Progenitor cell of endocrine pancreas (in vitro differentiated cells): ENCODE measurements around the gene FAM241A. TPM values are rescaled to one million over a fixed set of nuclear protein-coding genes. Genes with fewer than 3 reads are reported as not detected.

Source experiments
- DNase-seq: peaks from one replicate; pipeline ENCODE4 v3.0.0; 2021; ENCODE audit warnings: low spot score; ENCODE audit not compliant: unreplicated experiment
- H3K27ac Mint-ChIP-seq: 2 replicates; pipeline ENCODE4 v1.8.0; 2021; ENCODE audit warnings: mild to moderate bottlenecking, moderate library complexity, mixed read lengths
- H3K27me3 Mint-ChIP-seq: 2 replicates; pipeline ENCODE4 v1.8.0; 2021; ENCODE audit warnings: mixed read lengths
- H3K36me3 Mint-ChIP-seq: 2 replicates; pipeline ENCODE4 v1.8.0; 2022; ENCODE audit warnings: mixed read lengths; ENCODE audit not compliant: insufficient read depth
- H3K4me1 Mint-ChIP-seq: 2 replicates; pipeline ENCODE4 v1.8.0; 2021; ENCODE audit warnings: low read depth, mixed read lengths
- H3K4me3 Mint-ChIP-seq: 2 replicates; pipeline ENCODE4 v1.8.0; 2021; ENCODE audit warnings: low read depth, mild to moderate bottlenecking, moderate library complexity, mixed read lengths
- H3K9me3 Mint-ChIP-seq: 2 replicates; pipeline ENCODE4 v1.8.0; 2021; ENCODE audit warnings: low read depth, mixed read lengths
- total RNA-seq: library from RNA; stranded (reverse); gene quantifications from 2 replicates; pipeline ENCODE4 v1.2.1, GENCODE V29; 2021
- TF ChIP-seq, protein P1 (sequence below): fragments of 200-600 bp; sonication (generic); IDR thresholded peaks from one replicate; pipeline ENCODE4 v1.5.0; 2021; ENCODE audit warnings: antibody characterized with exemption, mild to moderate bottlenecking; ENCODE audit not compliant: unreplicated experiment

Gene FAM241A
- total RNA-seq, 1 donor from 2014 or later = 0.22 TPM

DNA sequence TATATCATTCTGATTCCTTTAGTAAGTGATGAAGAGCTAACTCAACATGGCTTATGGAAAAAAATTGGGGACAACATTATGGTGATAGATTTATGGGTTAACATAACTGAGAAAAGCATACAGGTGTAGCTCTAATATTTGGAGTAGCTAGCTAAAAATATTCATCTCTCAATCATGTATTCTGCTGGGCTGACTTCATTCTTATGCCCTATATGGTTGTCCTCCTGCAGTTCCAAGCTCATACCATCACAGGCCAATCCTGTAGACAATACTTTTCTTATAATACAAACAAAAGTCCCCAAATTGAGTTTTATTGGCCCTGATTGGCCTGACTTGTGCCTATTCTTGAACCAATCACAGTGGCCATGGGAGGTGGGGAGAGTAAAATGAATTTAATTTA lies 6.7 kb upstream of the FAM241A start:
- TF ChIP-seq, protein P1, sequence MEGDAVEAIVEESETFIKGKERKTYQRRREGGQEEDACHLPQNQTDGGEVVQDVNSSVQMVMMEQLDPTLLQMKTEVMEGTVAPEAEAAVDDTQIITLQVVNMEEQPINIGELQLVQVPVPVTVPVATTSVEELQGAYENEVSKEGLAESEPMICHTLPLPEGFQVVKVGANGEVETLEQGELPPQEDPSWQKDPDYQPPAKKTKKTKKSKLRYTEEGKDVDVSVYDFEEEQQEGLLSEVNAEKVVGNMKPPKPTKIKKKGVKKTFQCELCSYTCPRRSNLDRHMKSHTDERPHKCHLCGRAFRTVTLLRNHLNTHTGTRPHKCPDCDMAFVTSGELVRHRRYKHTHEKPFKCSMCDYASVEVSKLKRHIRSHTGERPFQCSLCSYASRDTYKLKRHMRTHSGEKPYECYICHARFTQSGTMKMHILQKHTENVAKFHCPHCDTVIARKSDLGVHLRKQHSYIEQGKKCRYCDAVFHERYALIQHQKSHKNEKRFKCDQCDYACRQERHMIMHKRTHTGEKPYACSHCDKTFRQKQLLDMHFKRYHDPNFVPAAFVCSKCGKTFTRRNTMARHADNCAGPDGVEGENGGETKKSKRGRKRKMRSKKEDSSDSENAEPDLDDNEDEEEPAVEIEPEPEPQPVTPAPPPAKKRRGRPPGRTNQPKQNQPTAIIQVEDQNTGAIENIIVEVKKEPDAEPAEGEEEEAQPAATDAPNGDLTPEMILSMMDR = no peak
- H3K36me3 Mint-ChIP-seq = no peaks in the 10 kb centered on the region
- H3K27ac Mint-ChIP-seq = no peak overlapping the region
- DNase-seq = no peak
- H3K4me3 Mint-ChIP-seq = no peak overlapping the region
- peaks cover under 1% of the 10 kb centered on the region for H3K27me3 Mint-ChIP-seq
- H3K4me1 Mint-ChIP-seq = no peaks in the 10 kb centered on the region
- H3K9me3 Mint-ChIP-seq = no peaks in the 10 kb centered on the region

DNA sequence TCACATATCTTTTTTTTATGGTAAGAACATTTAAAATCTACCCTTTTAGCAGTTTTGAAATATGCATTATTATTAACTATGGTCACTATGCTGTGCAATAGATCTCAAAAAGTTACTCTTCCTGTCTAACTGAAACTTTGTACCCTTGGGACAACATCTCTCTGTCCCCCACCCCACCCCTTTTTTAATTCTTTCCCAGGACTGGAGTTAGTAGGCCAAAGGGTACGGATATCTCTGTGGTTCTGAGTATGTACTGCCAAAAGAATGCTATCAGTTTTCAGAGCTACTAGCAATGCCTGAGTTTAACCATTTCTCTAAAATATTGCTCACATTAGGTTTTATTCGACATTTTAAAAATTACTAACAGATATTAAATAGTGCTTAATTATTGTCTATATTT lies 4.7 kb upstream of the FAM241A start:
- DNase-seq = no peak
- Mint-ChIP-seq H3K4me3 (no peak overlapping the region), H3K27ac (no peak overlapping the region), H3K4me1 (no peaks in the 10 kb centered on the region), H3K27me3 (peaks cover 12% of the 10 kb centered on the region), H3K9me3 (no peaks in the 10 kb centered on the region), H3K36me3 (no peaks in the 10 kb centered on the region)
- TF ChIP-seq, protein P1 = no peak

GRCh38 chr4:112141366-112142138 lies 3.7 kb upstream of the FAM241A start:
- no peak overlapping the region for H3K27ac Mint-ChIP-seq
- no peaks in the 10 kb centered on the region for H3K9me3 Mint-ChIP-seq
- H3K4me3 Mint-ChIP-seq = no peak overlapping the region
- H3K4me1 Mint-ChIP-seq = peaks cover 4% of the 10 kb centered on the region
- H3K27me3 Mint-ChIP-seq = peaks cover 19% of the 10 kb centered on the region
- no peak for DNase-seq
- TF ChIP-seq, protein P1 = no peak
- H3K36me3 Mint-ChIP-seq = no peaks in the 10 kb centered on the region

GRCh38 chr4:112142182-112142581 lies 3.1 kb upstream of the FAM241A start:
- Mint-ChIP-seq H3K4me3 (no peak overlapping the region), H3K9me3 (no peaks in the 10 kb centered on the region), H3K27me3 (peaks cover 25% of the 10 kb centered on the region), H3K4me1 (peaks cover 6% of the 10 kb centered on the region), H3K36me3 (no peaks in the 10 kb centered on the region), H3K27ac (no peak overlapping the region)
- TF ChIP-seq, protein P1 = no peak
- no peak for DNase-seq

DNA sequence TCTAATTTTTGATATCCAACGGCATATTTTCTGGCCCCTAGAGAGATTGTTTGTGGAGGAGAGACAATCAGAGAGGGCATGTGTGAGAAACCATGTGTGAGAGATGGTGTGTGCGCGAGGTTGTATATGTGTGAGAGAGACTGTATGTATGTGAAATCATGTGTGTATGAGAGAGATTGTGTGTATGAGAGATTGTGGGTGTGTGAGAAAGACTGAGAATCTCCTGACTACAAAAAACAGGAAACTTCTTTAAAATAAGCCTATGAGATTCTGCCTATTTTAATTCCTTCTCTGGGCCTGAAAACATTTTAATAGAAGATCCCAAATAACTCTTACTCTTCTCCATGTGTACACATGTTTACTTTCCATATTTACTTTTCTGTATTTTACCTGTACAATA lies 1.5 kb upstream of the FAM241A start:
- H3K4me3 Mint-ChIP-seq = no peak overlapping the region
- no peaks in the 10 kb centered on the region for H3K9me3 Mint-ChIP-seq
- peak overlapping the region; percentile 1 for H3K27ac Mint-ChIP-seq
- H3K27me3 Mint-ChIP-seq = peaks cover 41% of the 10 kb centered on the region
- peaks cover 6% of the 10 kb centered on the region for H3K4me1 Mint-ChIP-seq
- H3K36me3 Mint-ChIP-seq = no peaks in the 10 kb centered on the region
- no peak for DNase-seq
- TF ChIP-seq, protein P1 = no peak
